Chondrocyte (in vitro differentiated cells): ENCODE data around the gene SPTLC1. TPM values are rescaled to one million over a fixed set of nuclear protein-coding genes. Genes with fewer than 3 reads are reported as not detected.

ENCODE experiments used
- DNase-seq: peaks from one replicate; pipeline ENCODE4 v3.0.0; 2021; ENCODE audit warnings: mixed read lengths, low spot score
- H3K27ac Mint-ChIP-seq: one replicate; pipeline ENCODE4 v1.8.0; 2021; ENCODE audit warnings: mild to moderate bottlenecking, moderate library complexity, mixed read lengths; ENCODE audit not compliant: unreplicated experiment
- H3K27me3 Mint-ChIP-seq: 2 replicates; pipeline ENCODE4 v1.8.0; 2021; ENCODE audit warnings: low read depth, mixed read lengths
- H3K36me3 Mint-ChIP-seq: 2 replicates; pipeline ENCODE4 v1.8.0; 2021; ENCODE audit warnings: low read depth, mixed read lengths
- H3K4me1 Mint-ChIP-seq: 2 replicates; pipeline ENCODE4 v1.8.0; 2021; ENCODE audit warnings: low read depth, mild to moderate bottlenecking, mixed read lengths
- H3K4me3 Mint-ChIP-seq: one replicate; pipeline ENCODE4 v1.8.0; 2021; ENCODE audit warnings: mild to moderate bottlenecking, moderate library complexity, mixed read lengths; ENCODE audit not compliant: unreplicated experiment
- H3K9me3 Mint-ChIP-seq: 2 replicates; pipeline ENCODE4 v1.8.0; 2021; ENCODE audit warnings: low read depth, mixed read lengths
- CTCF ChIP-seq: fragments of 200-600 bp; sonication (generic); IDR thresholded peaks from 2 replicates; pipeline ENCODE4 v1.5.0; 2021; ENCODE audit warnings: antibody characterized with exemption, mild to moderate bottlenecking, moderate library complexity
- total RNA-seq: library from RNA; stranded (reverse); gene quantifications from 3 replicates; pipeline ENCODE4 v1.2.1, GENCODE V29; 2021

Gene SPTLC1
- total RNA-seq, 1 donor from 2014 or later: 88.9 TPM

DNA sequence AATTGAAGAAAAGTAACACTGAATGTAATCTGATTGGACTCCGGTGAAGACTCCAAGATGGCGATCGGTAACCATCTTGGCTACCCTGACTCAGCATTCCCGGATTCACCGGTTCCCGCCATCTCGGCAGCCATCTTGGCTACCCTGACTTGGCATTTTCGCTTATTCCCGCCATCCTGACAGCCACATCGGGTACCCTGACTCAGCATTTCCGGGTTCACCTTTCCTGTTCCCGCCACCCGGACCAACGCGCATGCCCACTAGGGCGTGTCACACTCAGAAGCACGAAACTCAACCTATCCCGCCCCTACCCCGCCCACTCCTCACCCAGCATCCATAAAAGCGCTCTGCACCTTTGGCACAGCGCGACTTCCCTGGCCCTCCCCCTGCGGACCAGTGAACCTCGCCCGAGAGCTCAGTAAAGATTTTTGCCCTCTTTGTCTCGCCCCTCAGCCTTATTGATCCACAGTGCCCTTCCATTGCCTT, 17.2 kb downstream of the SPTLC1 start:
- Mint-ChIP-seq H3K4me1 (peaks cover 38% of the 10 kb centered on the region), H3K27me3 (no peaks in the 10 kb centered on the region), H3K27ac (no peak overlapping the region), H3K9me3 (peaks cover 5% of the 10 kb centered on the region), H3K4me3 (no peak overlapping the region), H3K36me3 (peaks cover 19% of the 10 kb centered on the region)
- no peak for TF ChIP-seq CTCF
- no peak for DNase-seq

GRCh38 chr9:92095236-92095635, 20.0 kb downstream of the SPTLC1 start:
- no peak for TF ChIP-seq CTCF
- Mint-ChIP-seq H3K4me1 (peaks cover 20% of the 10 kb centered on the region), H3K27me3 (no peaks in the 10 kb centered on the region), H3K36me3 (peaks cover 5% of the 10 kb centered on the region), H3K4me3 (no peak overlapping the region), H3K9me3 (no peaks in the 10 kb centered on the region), H3K27ac (no peak overlapping the region)
- DNase-seq: no peak

DNA sequence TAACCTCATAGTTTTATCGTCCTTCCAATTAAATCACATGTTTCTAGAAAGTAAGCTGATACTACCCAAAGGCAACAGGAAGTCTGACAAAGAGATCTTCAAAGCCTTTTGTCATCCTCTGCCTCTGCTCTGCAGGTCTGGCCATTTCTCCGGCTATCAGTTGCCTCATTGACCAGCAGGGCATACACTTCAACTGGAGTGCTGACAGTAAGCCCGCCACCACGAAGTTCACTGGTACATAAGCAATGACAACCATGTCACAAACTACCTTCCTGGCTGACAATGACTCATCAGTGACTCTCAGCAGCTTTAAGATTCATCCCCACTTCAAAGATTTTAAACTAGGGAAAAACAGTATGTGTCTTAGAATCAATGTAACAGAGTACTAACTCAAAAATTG, 20.6 kb downstream of the SPTLC1 start:
- no peaks in the 10 kb centered on the region for H3K27me3 Mint-ChIP-seq
- H3K9me3 Mint-ChIP-seq: no peaks in the 10 kb centered on the region
- H3K36me3 Mint-ChIP-seq: peaks cover 5% of the 10 kb centered on the region
- no peak overlapping the region for H3K27ac Mint-ChIP-seq
- no peak overlapping the region for H3K4me3 Mint-ChIP-seq
- no peak for DNase-seq
- TF ChIP-seq CTCF: no peak
- peaks cover 18% of the 10 kb centered on the region for H3K4me1 Mint-ChIP-seq

DNA sequence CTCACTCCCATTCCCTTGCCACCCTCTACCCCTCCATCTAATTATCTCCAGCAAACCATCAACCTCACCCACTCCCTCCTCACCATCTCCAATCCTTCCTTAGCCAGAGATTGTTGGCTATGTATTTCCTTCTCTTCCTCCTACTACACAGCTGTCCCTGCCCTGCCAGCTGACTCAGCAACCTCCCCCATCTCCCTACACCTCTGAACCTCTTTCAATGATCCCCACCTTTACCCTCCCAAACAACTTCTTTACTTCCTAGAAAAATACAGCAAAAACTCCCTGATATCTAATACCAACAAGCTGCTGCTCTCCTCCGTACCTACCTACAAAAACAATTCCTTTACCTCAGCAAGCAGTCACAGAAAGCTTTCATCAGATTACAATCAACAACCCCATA, 37.3 kb downstream of the SPTLC1 start:
- Mint-ChIP-seq H3K4me1 (no peaks in the 10 kb centered on the region), H3K4me3 (no peak overlapping the region), H3K27me3 (no peaks in the 10 kb centered on the region), H3K36me3 (peaks cover 6% of the 10 kb centered on the region), H3K27ac (no peak overlapping the region), H3K9me3 (no peaks in the 10 kb centered on the region)
- DNase-seq: no peak
- no peak for TF ChIP-seq CTCF

DNA sequence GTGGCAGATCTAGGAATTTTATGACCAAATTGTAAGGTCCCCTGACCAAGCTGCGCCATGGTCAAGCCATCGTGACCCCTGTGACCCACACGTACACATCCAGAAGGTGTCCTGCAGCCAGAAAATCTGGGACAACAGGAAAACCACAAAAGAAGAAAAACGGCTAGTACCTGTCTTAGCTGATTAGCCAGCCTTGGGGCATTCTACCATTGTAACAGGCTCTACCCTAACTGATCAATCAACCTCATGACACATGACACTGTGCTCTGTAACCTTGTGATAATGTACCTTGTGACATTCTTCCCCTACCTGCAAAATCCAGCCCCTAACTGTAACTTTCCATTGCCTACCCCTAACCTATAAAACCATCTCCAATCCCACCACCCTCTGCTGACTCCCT, 43.6 kb downstream of the SPTLC1 start:
- Mint-ChIP-seq H3K36me3 (peaks cover 4% of the 10 kb centered on the region), H3K4me3 (no peak overlapping the region), H3K9me3 (no peaks in the 10 kb centered on the region), H3K27ac (no peak overlapping the region), H3K4me1 (peaks cover under 1% of the 10 kb centered on the region), H3K27me3 (no peaks in the 10 kb centered on the region)
- no peak for TF ChIP-seq CTCF
- no peak for DNase-seq
